DMS53 treated with DMSO at 0.1 percent for 48 hours (cell line): ENCODE measurements around the gene EXT2.

Experiments used
- DNase-seq: peaks from one replicate; lab custom pipeline; 2025; ENCODE audit not compliant: unreplicated experiment; lab: John Stamatoyannopoulos, UW

The EXT2 gene

GRCh38 chr11:44198146-44198724 is 102.8 kb downstream of the EXT2 start:
- no peak for DNase-seq

- DNase-seq = no peak
Observed at GRCh38 chr11:44199298-44199697, 103.8 kb downstream of the EXT2 start.

- no peak for DNase-seq
Observed at GRCh38 chr11:44199816-44200215, 104.3 kb downstream of the EXT2 start.

- no peak for DNase-seq
Observed at GRCh38 chr11:44203270-44204043, 108.0 kb downstream of the EXT2 start.

GRCh38 chr11:44205352-44205751 is 109.9 kb downstream of the EXT2 start:
- DNase-seq = no peak

- DNase-seq = no peak
Observed at GRCh38 chr11:44205836-44206235, 110.4 kb downstream of the EXT2 start.

GRCh38 chr11:44207292-44207691 is 111.8 kb downstream of the EXT2 start:
- no peak for DNase-seq

GRCh38 chr11:44208976-44209603 is 113.6 kb downstream of the EXT2 start:
- no peak for DNase-seq

GRCh38 chr11:44212128-44212527 is 116.7 kb downstream of the EXT2 start:
- no peak for DNase-seq

GRCh38 chr11:44213148-44213547 is 117.7 kb downstream of the EXT2 start:
- no peak for DNase-seq

- no peak for DNase-seq
Observed at GRCh38 chr11:44217432-44217831, 122.0 kb downstream of the EXT2 start.

- DNase-seq = no peak
Observed at GRCh38 chr11:44219830-44220796, 124.6 kb downstream of the EXT2 start.

GRCh38 chr11:44221456-44221855 is 126.0 kb downstream of the EXT2 start:
- no peak for DNase-seq

- DNase-seq = no peak
Observed at GRCh38 chr11:44221992-44222391, 126.5 kb downstream of the EXT2 start.

- no peak for DNase-seq
Observed at GRCh38 chr11:44223238-44223637, 127.8 kb downstream of the EXT2 start.

GRCh38 chr11:44224867-44225501 is 129.5 kb downstream of the EXT2 start:
- no peak for DNase-seq

GRCh38 chr11:44226490-44226889 is 131.0 kb downstream of the EXT2 start:
- DNase-seq = no peak

- DNase-seq = no peak
Observed at GRCh38 chr11:44226945-44227344, 131.5 kb downstream of the EXT2 start.

GRCh38 chr11:44228379-44228778 is 132.9 kb downstream of the EXT2 start:
- DNase-seq = no peak

GRCh38 chr11:44229098-44229497 is 133.6 kb downstream of the EXT2 start:
- DNase-seq = no peak

- no peak for DNase-seq
Observed at GRCh38 chr11:44229624-44230023, 134.1 kb downstream of the EXT2 start.
